ENCODE results near the gene CDH4. TPM values are rescaled to one million over a fixed set of nuclear protein-coding genes. Genes with fewer than 3 reads are reported as not detected.

Gene CDH4
- total RNA-seq, 1 experiment from 2014 or later, result not detected

- ChIA-PET POLR2A (no interaction called here), CTCF (no interaction called here)
- Histone ChIP-seq H3K27ac (ENCODE audit: low read length) (no peak overlapping the region), H3K36me3 (ENCODE audit: control insufficient read depth, insufficient read depth, low read length) (no peaks in the 10 kb centered on the region), H3K27me3 (ENCODE audit: control insufficient read depth, insufficient read depth, low read length) (no peaks in the 10 kb centered on the region), H3K4me3 (ENCODE audit: low read depth in 2 of 2, low read length in 2 of 2) (no peak overlapping the region), H3K9me3 (ENCODE audit: control insufficient read depth, insufficient read depth, low read depth, low read length) (no peaks in the 10 kb centered on the region), H3K4me1 (ENCODE audit: control insufficient read depth, insufficient read depth, low read length) (no peaks in the 10 kb centered on the region)
- DNase-seq (ENCODE audit: low read depth, low spot score) (no peak), ATAC-seq (no peak)
- intact Hi-C loops (cut with micrococcal nuclease; ENCODE audit: unreplicated experiment) (no loop called here), in situ Hi-C loops (cut with HindIII; ENCODE audit: low pct_unique_long_range_greater_than_20kb, low sequenced_read_pairs) (no loop called here)
- TF ChIP-seq, protein P1, sequence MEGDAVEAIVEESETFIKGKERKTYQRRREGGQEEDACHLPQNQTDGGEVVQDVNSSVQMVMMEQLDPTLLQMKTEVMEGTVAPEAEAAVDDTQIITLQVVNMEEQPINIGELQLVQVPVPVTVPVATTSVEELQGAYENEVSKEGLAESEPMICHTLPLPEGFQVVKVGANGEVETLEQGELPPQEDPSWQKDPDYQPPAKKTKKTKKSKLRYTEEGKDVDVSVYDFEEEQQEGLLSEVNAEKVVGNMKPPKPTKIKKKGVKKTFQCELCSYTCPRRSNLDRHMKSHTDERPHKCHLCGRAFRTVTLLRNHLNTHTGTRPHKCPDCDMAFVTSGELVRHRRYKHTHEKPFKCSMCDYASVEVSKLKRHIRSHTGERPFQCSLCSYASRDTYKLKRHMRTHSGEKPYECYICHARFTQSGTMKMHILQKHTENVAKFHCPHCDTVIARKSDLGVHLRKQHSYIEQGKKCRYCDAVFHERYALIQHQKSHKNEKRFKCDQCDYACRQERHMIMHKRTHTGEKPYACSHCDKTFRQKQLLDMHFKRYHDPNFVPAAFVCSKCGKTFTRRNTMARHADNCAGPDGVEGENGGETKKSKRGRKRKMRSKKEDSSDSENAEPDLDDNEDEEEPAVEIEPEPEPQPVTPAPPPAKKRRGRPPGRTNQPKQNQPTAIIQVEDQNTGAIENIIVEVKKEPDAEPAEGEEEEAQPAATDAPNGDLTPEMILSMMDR (IDR thresholded peaks at IDR 0.05), result no peak
- no peak for TF ChIP-seq TCF7L2 (IDR thresholded peaks at IDR 0.05; ENCODE audit: low read depth, low read length)
- TF ChIP-seq POLR2AphosphoS5 (IDR thresholded peaks at IDR 0.05; ENCODE audit: low read depth, low read length), result no peak
- TF ChIP-seq SIN3A (IDR thresholded peaks at IDR 0.05; ENCODE audit: borderline replicate concordance, insufficient read depth, low read depth, low read length), result no peak
- TF ChIP-seq, protein P2, sequence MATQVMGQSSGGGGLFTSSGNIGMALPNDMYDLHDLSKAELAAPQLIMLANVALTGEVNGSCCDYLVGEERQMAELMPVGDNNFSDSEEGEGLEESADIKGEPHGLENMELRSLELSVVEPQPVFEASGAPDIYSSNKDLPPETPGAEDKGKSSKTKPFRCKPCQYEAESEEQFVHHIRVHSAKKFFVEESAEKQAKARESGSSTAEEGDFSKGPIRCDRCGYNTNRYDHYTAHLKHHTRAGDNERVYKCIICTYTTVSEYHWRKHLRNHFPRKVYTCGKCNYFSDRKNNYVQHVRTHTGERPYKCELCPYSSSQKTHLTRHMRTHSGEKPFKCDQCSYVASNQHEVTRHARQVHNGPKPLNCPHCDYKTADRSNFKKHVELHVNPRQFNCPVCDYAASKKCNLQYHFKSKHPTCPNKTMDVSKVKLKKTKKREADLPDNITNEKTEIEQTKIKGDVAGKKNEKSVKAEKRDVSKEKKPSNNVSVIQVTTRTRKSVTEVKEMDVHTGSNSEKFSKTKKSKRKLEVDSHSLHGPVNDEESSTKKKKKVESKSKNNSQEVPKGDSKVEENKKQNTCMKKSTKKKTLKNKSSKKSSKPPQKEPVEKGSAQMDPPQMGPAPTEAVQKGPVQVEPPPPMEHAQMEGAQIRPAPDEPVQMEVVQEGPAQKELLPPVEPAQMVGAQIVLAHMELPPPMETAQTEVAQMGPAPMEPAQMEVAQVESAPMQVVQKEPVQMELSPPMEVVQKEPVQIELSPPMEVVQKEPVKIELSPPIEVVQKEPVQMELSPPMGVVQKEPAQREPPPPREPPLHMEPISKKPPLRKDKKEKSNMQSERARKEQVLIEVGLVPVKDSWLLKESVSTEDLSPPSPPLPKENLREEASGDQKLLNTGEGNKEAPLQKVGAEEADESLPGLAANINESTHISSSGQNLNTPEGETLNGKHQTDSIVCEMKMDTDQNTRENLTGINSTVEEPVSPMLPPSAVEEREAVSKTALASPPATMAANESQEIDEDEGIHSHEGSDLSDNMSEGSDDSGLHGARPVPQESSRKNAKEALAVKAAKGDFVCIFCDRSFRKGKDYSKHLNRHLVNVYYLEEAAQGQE (IDR thresholded peaks at IDR 0.05; ENCODE audit: insufficient read depth in 1 of 2, low read depth in 2 of 2, low read length in 1 of 2), result no peak
- BruUV-seq (replicated peaks), result no TSS peak
Observed at GRCh38 chr20:61296629-61297019, 44.6 kb downstream of the CDH4 start.

DNA sequence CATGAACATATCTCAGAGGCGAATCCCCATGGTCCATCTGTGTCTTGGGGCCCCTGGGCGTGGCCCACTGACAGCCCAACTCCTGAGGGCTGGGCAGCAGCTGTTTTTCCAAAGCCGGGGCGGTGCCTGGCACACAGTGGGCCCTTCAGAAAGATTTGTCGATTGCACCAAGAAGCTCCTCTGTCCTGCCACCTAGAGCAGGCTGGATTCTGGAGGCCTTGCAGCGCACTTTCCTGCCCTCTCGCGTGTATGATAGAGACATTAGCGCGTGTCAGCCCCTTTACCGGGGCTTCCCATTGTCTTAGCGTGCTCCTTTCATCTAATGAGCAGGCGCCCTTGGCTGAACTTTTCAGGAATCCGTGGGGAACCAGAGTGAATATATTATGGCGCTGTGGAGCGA, 45.4 kb downstream of the CDH4 start:
- Histone ChIP-seq H3K9me3 (ENCODE audit: control insufficient read depth, insufficient read depth, low read depth, low read length) (no peaks in the 10 kb centered on the region), H3K27me3 (ENCODE audit: control insufficient read depth, insufficient read depth, low read length) (no peaks in the 10 kb centered on the region), H3K36me3 (ENCODE audit: control insufficient read depth, insufficient read depth, low read length) (no peaks in the 10 kb centered on the region), H3K27ac (ENCODE audit: low read length) (no peak overlapping the region), H3K4me1 (ENCODE audit: control insufficient read depth, insufficient read depth, low read length) (no peaks in the 10 kb centered on the region), H3K4me3 (ENCODE audit: low read depth in 2 of 2, low read length in 2 of 2) (no peak overlapping the region)
- ChIA-PET CTCF (interaction anchor here (0.6 kb wide), 1 partner anchor 188 kb away, joined by 3 read pairs; no protein-coding TSS in a partner anchor), POLR2A (no interaction called here)
- DNase-seq (ENCODE audit: low read depth, low spot score) (no peak), ATAC-seq (no peak)
- TF ChIP-seq POLR2AphosphoS5 (IDR thresholded peaks at IDR 0.05; ENCODE audit: low read depth, low read length) (no peak), TCF7L2 (IDR thresholded peaks at IDR 0.05; ENCODE audit: low read depth, low read length) (no peak), SIN3A (IDR thresholded peaks at IDR 0.05; ENCODE audit: borderline replicate concordance, insufficient read depth, low read depth, low read length) (no peak)
- TF ChIP-seq, protein P1 (IDR thresholded peaks at IDR 0.05), result no peak
- TF ChIP-seq, protein P2 (IDR thresholded peaks at IDR 0.05; ENCODE audit: insufficient read depth in 1 of 2, low read depth in 2 of 2, low read length in 1 of 2), result no peak
- intact Hi-C loops (cut with micrococcal nuclease; ENCODE audit: unreplicated experiment), result no loop called here
- in situ Hi-C loops (cut with HindIII; ENCODE audit: low pct_unique_long_range_greater_than_20kb, low sequenced_read_pairs), result no loop called here
- no TSS peak for BruUV-seq (replicated peaks)
